Lower leg skin (tissue), 4 donors: Measurements from ENCODE around the gene TMPRSS11F. TPM values are rescaled to one million over a fixed set of nuclear protein-coding genes. Genes with fewer than 3 reads are reported as not detected.

Experiments
- DNase-seq, 2 donors: peaks; one replicate each; pipeline ENCODE4 v3.0.0-alpha.2; 2019; ENCODE audit warnings: low spot score in 2 of 2
- H3K4me3 ChIP-seq: fragments of 200-600 bp; sonication (generic); 2 replicates; pipeline ENCODE4 v1.5.1; 2017; ENCODE audit warnings: mild to moderate bottlenecking, low read depth; ENCODE audit not compliant: poor library complexity, severe bottlenecking
- POLR2A ChIP-seq, 2 donors: fragments of 450-650 bp; IDR thresholded peaks; one replicate each; pipeline ENCODE4 v1.6.1; 2016 to 2017; ENCODE audit warnings: antibody characterized with exemption in 2 of 2, mild to moderate bottlenecking in 1 of 2, moderate library complexity in 1 of 2
- WGBS, 2 donors: methylation state at CpG; one replicate each; pipeline ENCODE4 v1.1.5; 2018; 5-methylcytosine and 5-hydroxymethylcytosine counted together
- intact Hi-C: fragments of 100-400 bp; cut with DNase I; formaldehyde crosslinking; loops from one replicate; pipeline ENCODE4 v1.15.0; 2023; ENCODE audit warnings: low total_unique reads
- total RNA-seq, 4 donors: library from RNA; depleted of rRNA; stranded (reverse); fragments of >200 nt; gene quantifications; one replicate each; pipeline ENCODE4 v1.1.0, GENCODE V29; 2016
- TF ChIP-seq, protein P1 (sequence below), 3 donors: fragments of 450-650 bp; IDR thresholded peaks; one replicate each; pipeline ENCODE4 v1.5.1; 2016; ENCODE audit warnings: antibody characterized with exemption in 3 of 3, mild to moderate bottlenecking in 3 of 3, moderate library complexity in 2 of 3

The TMPRSS11F gene
- total RNA-seq, 4 donors from 2014 or later = 12.6 to 29.7 (median 20.1) TPM

- no peak for TF ChIP-seq POLR2A (IDR thresholded peaks at IDR 0.05)
- TF ChIP-seq, protein P1, sequence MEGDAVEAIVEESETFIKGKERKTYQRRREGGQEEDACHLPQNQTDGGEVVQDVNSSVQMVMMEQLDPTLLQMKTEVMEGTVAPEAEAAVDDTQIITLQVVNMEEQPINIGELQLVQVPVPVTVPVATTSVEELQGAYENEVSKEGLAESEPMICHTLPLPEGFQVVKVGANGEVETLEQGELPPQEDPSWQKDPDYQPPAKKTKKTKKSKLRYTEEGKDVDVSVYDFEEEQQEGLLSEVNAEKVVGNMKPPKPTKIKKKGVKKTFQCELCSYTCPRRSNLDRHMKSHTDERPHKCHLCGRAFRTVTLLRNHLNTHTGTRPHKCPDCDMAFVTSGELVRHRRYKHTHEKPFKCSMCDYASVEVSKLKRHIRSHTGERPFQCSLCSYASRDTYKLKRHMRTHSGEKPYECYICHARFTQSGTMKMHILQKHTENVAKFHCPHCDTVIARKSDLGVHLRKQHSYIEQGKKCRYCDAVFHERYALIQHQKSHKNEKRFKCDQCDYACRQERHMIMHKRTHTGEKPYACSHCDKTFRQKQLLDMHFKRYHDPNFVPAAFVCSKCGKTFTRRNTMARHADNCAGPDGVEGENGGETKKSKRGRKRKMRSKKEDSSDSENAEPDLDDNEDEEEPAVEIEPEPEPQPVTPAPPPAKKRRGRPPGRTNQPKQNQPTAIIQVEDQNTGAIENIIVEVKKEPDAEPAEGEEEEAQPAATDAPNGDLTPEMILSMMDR (IDR thresholded peaks at IDR 0.05) = no peak
- no peak for DNase-seq
- WGBS, 2 donors = 55 to 58% methylated on average over 2 of the region's 2 CpGs
- no peak overlapping the region for H3K4me3 ChIP-seq
- intact Hi-C loops = no loop called here
These were observed 37.5 kb upstream of the TMPRSS11F start for GRCh38 chr4:68167166-68167565.

- WGBS, 2 donors = 76 to 83% methylated on average over 1 of the region's 1 CpG
- H3K4me3 ChIP-seq = no peak overlapping the region
- intact Hi-C loops = no loop called here
- DNase-seq = no peak
- no peak for TF ChIP-seq POLR2A (IDR thresholded peaks at IDR 0.05)
- TF ChIP-seq, protein P1 (IDR thresholded peaks at IDR 0.05) = no peak
These were observed 34.1 kb upstream of the TMPRSS11F start for GRCh38 chr4:68163754-68164153.

GRCh38 chr4:68162196-68162595, 32.5 kb upstream of the TMPRSS11F start:
- no peak overlapping the region for H3K4me3 ChIP-seq
- no peak for TF ChIP-seq POLR2A (IDR thresholded peaks at IDR 0.05)
- TF ChIP-seq, protein P1 (IDR thresholded peaks at IDR 0.05) = no peak
- DNase-seq = no peak
- 46 to 78% methylated on average over 4 of the region's 4 CpGs for WGBS, 2 donors
- intact Hi-C loops = no loop called here

DNA sequence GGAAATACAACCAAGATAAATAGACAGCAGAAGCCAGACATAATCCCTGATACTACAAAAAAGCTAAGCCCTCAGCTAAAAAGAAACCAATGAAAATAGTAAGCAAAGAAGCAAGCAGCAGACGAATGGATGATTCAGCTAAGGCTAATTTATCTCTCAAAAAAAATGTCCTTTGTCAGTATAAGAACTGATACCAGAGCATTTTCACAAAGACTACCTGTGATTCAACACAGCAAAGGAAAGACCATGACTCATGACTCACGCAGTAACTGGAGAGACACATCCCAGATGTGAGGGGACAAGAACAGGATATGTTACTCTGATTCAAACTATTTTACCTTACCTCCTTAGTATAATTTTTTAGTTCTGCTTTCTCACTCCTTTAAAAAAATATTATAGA, 22.7 kb upstream of the TMPRSS11F start:
- no peak for DNase-seq
- no peak overlapping the region for H3K4me3 ChIP-seq
- intact Hi-C loops = no loop called here
- TF ChIP-seq, protein P1 (IDR thresholded peaks at IDR 0.05) = no peak
- no peak for TF ChIP-seq POLR2A (IDR thresholded peaks at IDR 0.05)
- WGBS, 2 donors = 28 to 37% methylated on average over 2 of the region's 2 CpGs

- WGBS, 2 donors = 80 to 88% methylated on average over 3 of the region's 3 CpGs
- TF ChIP-seq, protein P1 (IDR thresholded peaks at IDR 0.05) = no peak
- TF ChIP-seq POLR2A (IDR thresholded peaks at IDR 0.05) = no peak
These were observed 19.4 kb upstream of the TMPRSS11F start for GRCh38 chr4:68148800-68149685.

More at GRCh38 chr4:68148800-68149685, 19.4 kb upstream of the TMPRSS11F start:
- DNase-seq = no peak
- intact Hi-C loops = no loop called here
- H3K4me3 ChIP-seq = no peak overlapping the region
